GM12878 (cell line): ENCODE measurements around the gene XPNPEP1. TPM values are rescaled to one million over a fixed set of nuclear protein-coding genes. Genes with fewer than 3 reads are reported as not detected.

Experiments used
- ATAC-seq: fragments of 200-7000 bp; cut with Tn5 transposase; 3 replicates; pipeline ENCODE4 v1.9.1; 2020; ENCODE audit warnings: mild to moderate bottlenecking, moderate library complexity
- BruUV-seq: library from RNA; stranded (reverse); fragments of 400-500 nt; replicated peaks from 2 replicates; lab custom pipeline; 2021; lab: Mats Ljungman, UMichigan
- CTCF ChIA-PET: fragments of 300-600 bp; sonication (Branson Sonifier 250); formaldehyde crosslinking; extraction: SDS; loops from one replicate; lab custom pipeline; 2021; ENCODE audit warnings: inconsistent platforms; lab: Yijun Ruan, JAX
- POLR2A ChIA-PET: fragments of 350-600 bp; formaldehyde crosslinking; extraction: SDS; loops from one replicate; lab custom pipeline; 2021; ENCODE audit warnings: inconsistent platforms; lab: Charles Lee
- RAD21 ChIA-PET: fragments of 300-600 bp; sonication (Branson Sonifier 250); formaldehyde crosslinking; loops from one replicate; lab custom pipeline; 2023; ENCODE audit warnings: antibody characterized with exemption; ENCODE audit not compliant: unreplicated experiment; lab: Charles Lee
- SMC1A ChIA-PET: fragments of 300-600 bp; sonication (Branson Sonifier 250); formaldehyde crosslinking; loops from one replicate; lab custom pipeline; 2023; ENCODE audit not compliant: unreplicated experiment, uncharacterized antibody; lab: Charles Lee
- DNase-seq: peaks from one replicate; pipeline ENCODE4 v3.0.0-alpha.2; 2011; ENCODE audit warnings: low read depth, low spot score
- FAIRE-seq: peaks from 3 replicates; lab custom pipeline; 2011; peaks lifted over from hg19 to GRCh38; lab: Jason Lieb, UNC
- H2AFZ ChIP-seq: 2 replicates; pipeline ENCODE4 v1.6.0; 2011; ENCODE audit warnings: low read depth, low read length, control low read depth; ENCODE audit not compliant: control insufficient read depth
- H3K27ac ChIP-seq: 2 replicates; pipeline ENCODE4 v1.5.1; 2011; ENCODE audit warnings: control low read depth; ENCODE audit not compliant: control insufficient read depth, insufficient read depth
- H3K27me3 ChIP-seq, 2 experiments: replicated peaks in 1 of 2; 2 replicates each; pipeline versions ENCODE4 v1.6.0 to v1.6.1; 2011; ENCODE audit warnings: low read length in 1 of 2; ENCODE audit not compliant: control insufficient read depth in 2 of 2, insufficient read depth in 2 of 2
- H3K36me3 ChIP-seq, 2 experiments: 2 replicates each; pipeline ENCODE4 v1.5.1; 2011; ENCODE audit warnings: low read length in 1 of 2; ENCODE audit not compliant: control insufficient read depth in 2 of 2, insufficient read depth in 2 of 2
- H3K4me1 ChIP-seq: 2 replicates; pipeline ENCODE4 v1.6.1; 2011; ENCODE audit warnings: mild to moderate bottlenecking, low read length, moderate library complexity, mixed read lengths; ENCODE audit not compliant: control insufficient read depth, insufficient read depth
- H3K4me2 ChIP-seq: 2 replicates; pipeline ENCODE4 v1.6.0; 2011; ENCODE audit warnings: control low read depth; ENCODE audit not compliant: control insufficient read depth, insufficient read depth
- H3K4me3 ChIP-seq: fragments of 200-600 bp; sonication (generic); 2 replicates; pipeline ENCODE4 v1.5.1; 2016
- H3K79me2 ChIP-seq: 2 replicates; pipeline ENCODE4 v1.6.0; 2011; ENCODE audit warnings: low read length; ENCODE audit not compliant: control insufficient read depth, insufficient read depth
- H3K9ac ChIP-seq: 2 replicates; pipeline ENCODE4 v1.8.0; 2011; ENCODE audit warnings: low read length, control low read depth, mixed read lengths; ENCODE audit not compliant: control insufficient read depth, insufficient read depth
- H3K9me3 ChIP-seq: replicated peaks from 3 replicates; pipeline ENCODE4 v1.5.1; 2011; ENCODE audit warnings: mild to moderate bottlenecking, low read length; ENCODE audit not compliant: control insufficient read depth, insufficient read depth
- H4K20me1 ChIP-seq: 2 replicates; pipeline ENCODE4 v1.6.0; 2011; ENCODE audit not compliant: control insufficient read depth, insufficient read depth
- CHD1 ChIP-seq: IDR thresholded peaks from 2 replicates; pipeline ENCODE4 v1.6.1; 2012; ENCODE audit warnings: low read depth, low read length, improper control_type of control experiment
- CREB1 ChIP-seq: IDR thresholded peaks from 2 replicates; pipeline ENCODE4 v1.6.1; 2012; ENCODE audit warnings: low read depth, mild to moderate bottlenecking, inconsistent platforms
- MEF2B ChIP-seq: fragments of 450-650 bp; IDR thresholded peaks from 2 replicates; pipeline ENCODE4 v1.6.1; 2018; ENCODE audit warnings: mild to moderate bottlenecking, moderate library complexity; ENCODE audit not compliant: partially characterized antibody, poor library complexity, severe bottlenecking
- NFYA ChIP-seq: IDR thresholded peaks from 2 replicates; pipeline ENCODE4 v1.6.1; 2011; ENCODE audit warnings: low read depth, mild to moderate bottlenecking, low read length, improper control_type of control experiment, borderline replicate concordance
- NKRF ChIP-seq: fragments of 450-650 bp; conservative IDR thresholded peaks from 2 replicates; pipeline ENCODE4 v1.6.1; 2017; ENCODE audit warnings: mild to moderate bottlenecking, moderate library complexity
- POLR2A ChIP-seq: IDR thresholded peaks from 2 replicates; pipeline ENCODE4 v1.6.1; 2011; ENCODE audit warnings: low read depth, mild to moderate bottlenecking, low read length
- PRDM15 ChIP-seq: fragments of 450-650 bp; formaldehyde crosslinking; IDR thresholded peaks from 2 replicates; pipeline ENCODE4 v1.4.0; 2020; ENCODE audit warnings: mild to moderate bottlenecking, moderate library complexity
- SMC3 ChIP-seq: IDR thresholded peaks from 2 replicates; pipeline ENCODE4 v1.6.1; 2011; ENCODE audit warnings: low read length, improper control_type of control experiment, borderline replicate concordance
- SRF ChIP-seq, 2 experiments: IDR thresholded peaks; 2 replicates each; pipeline ENCODE4 v1.6.1; 2011; ENCODE audit warnings: low read depth in 2 of 2, low read length in 2 of 2, mild to moderate bottlenecking in 1 of 2, moderate library complexity in 1 of 2
- STAT3 ChIP-seq: IDR thresholded peaks from 2 replicates; pipeline ENCODE4 v1.6.1; 2011; ENCODE audit warnings: low read depth, low read length, improper control_type of control experiment
- TAF1 ChIP-seq: IDR thresholded peaks from 2 replicates; pipeline ENCODE4 v1.6.1; 2011; ENCODE audit warnings: mild to moderate bottlenecking, low read depth, low read length, borderline replicate concordance
- WGBS: methylation state at CpG from one replicate; pipeline ENCODE4 v1.1.6; 2016; ENCODE audit warnings: low lambda C conversion rate; ENCODE audit not compliant: insufficient replicate concordance, insufficient coverage; ENCODE audit errors: missing lambda C conversion rate; 5-methylcytosine and 5-hydroxymethylcytosine counted together
- in situ Hi-C: fragments of 300-500 bp; cut with MboI; formaldehyde crosslinking; loops from 9 replicates; pipeline ENCODE4 v1.14.3; 2018; ENCODE audit warnings: mixed read lengths
- intact Hi-C: fragments of 100-400 bp; cut with micrococcal nuclease; formaldehyde crosslinking; loops from one replicate; pipeline ENCODE4 v1.14.2; 2022; ENCODE audit not compliant: unreplicated experiment
- polyA plus RNA-seq, 11 experiments: library from polyadenylated mRNA; depleted of rRNA in 4 of 11; unstranded in 6 of 11; stranded (reverse) in 5 of 11; fragments of >200 nt; fragmentation: Nextera tagmentation in 4 of 11; fragmentation: Illumina TruSeq in 1 of 11; extraction: Ambion mirVana in 4 of 11; extraction: Trizol in 1 of 11; gene quantifications; 1 replicate in 1 of 11; 2 replicates in 10 of 11; pipeline versions ENCODE4 v1.2.1 to v1.2.3, GENCODE V29; 2011 to 2016; ENCODE audit warnings: inconsistent platforms in 2 of 11, missing spikeins in 2 of 11, low read depth in 1 of 11
- total RNA-seq, 4 experiments: library from RNA; depleted of rRNA in 3 of 4; stranded (reverse); fragments of >200 nt in 3 of 4; fragmentation: Illumina TruSeq in 1 of 4; extraction: Trizol in 1 of 4; gene quantifications; 2 replicates each; pipeline versions ENCODE4 v1.2.1 to v1.2.3, GENCODE V29; 2013 to 2021
- TF ChIP-seq, protein P1 (sequence below): fragments of 450-650 bp; IDR thresholded peaks from 2 replicates; pipeline ENCODE4 v1.6.1; 2017; ENCODE audit warnings: mild to moderate bottlenecking, moderate library complexity
- TF ChIP-seq, protein P2 (sequence below): IDR thresholded peaks from 2 replicates; pipeline ENCODE4 v1.6.1; 2011; ENCODE audit warnings: low read depth, mild to moderate bottlenecking, low read length, moderate library complexity, borderline replicate concordance; ENCODE audit errors: extremely low read depth

XPNPEP1 gene
- total and polyA plus RNA-seq, 10 of the 15 experiments (the other 5 are each of a cell fraction or from before 2014, with no cell fraction given): 22.7 to 108 (median 43.5) TPM

GRCh38 chr10:109855746-109856145 lies 67.6 kb downstream of the XPNPEP1 start (continued):
- TF ChIP-seq PRDM15 (no peak), NFYA (no peak)

GRCh38 chr10:109853921-109854320 lies 69.4 kb downstream of the XPNPEP1 start:
- H3K4me2 ChIP-seq: no peak overlapping the region
- CTCF ChIA-PET: interaction anchor here (0.6 to 1.9 kb wide), 8 partner anchors 9 to 441 kb away, joined by 3 to 13 read pairs (median 4); no protein-coding TSS in a partner anchor
- in situ Hi-C loops: no loop called here
- no peak for TF ChIP-seq TAF1
- TF ChIP-seq, protein P1, sequence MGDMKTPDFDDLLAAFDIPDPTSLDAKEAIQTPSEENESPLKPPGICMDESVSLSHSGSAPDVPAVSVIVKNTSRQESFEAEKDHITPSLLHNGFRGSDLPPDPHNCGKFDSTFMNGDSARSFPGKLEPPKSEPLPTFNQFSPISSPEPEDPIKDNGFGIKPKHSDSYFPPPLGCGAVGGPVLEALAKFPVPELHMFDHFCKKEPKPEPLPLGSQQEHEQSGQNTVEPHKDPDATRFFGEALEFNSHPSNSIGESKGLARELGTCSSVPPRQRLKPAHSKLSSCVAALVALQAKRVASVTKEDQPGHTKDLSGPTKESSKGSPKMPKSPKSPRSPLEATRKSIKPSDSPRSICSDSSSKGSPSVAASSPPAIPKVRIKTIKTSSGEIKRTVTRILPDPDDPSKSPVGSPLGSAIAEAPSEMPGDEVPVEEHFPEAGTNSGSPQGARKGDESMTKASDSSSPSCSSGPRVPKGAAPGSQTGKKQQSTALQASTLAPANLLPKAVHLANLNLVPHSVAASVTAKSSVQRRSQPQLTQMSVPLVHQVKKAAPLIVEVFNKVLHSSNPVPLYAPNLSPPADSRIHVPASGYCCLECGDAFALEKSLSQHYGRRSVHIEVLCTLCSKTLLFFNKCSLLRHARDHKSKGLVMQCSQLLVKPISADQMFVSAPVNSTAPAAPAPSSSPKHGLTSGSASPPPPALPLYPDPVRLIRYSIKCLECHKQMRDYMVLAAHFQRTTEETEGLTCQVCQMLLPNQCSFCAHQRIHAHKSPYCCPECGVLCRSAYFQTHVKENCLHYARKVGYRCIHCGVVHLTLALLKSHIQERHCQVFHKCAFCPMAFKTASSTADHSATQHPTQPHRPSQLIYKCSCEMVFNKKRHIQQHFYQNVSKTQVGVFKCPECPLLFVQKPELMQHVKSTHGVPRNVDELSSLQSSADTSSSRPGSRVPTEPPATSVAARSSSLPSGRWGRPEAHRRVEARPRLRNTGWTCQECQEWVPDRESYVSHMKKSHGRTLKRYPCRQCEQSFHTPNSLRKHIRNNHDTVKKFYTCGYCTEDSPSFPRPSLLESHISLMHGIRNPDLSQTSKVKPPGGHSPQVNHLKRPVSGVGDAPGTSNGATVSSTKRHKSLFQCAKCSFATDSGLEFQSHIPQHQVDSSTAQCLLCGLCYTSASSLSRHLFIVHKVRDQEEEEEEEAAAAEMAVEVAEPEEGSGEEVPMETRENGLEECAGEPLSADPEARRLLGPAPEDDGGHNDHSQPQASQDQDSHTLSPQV: no peak
- TF ChIP-seq STAT3: no peak
- no peak for TF ChIP-seq CREB1
- no peak for TF ChIP-seq MEF2B
- TF ChIP-seq SRF (IDR thresholded peaks at IDR 0.05; ENCODE audit: low read depth in 2 of 2, low read length in 2 of 2): no peak
- no peak for TF ChIP-seq NKRF
- TF ChIP-seq CHD1: no peak
- TF ChIP-seq, protein P2, sequence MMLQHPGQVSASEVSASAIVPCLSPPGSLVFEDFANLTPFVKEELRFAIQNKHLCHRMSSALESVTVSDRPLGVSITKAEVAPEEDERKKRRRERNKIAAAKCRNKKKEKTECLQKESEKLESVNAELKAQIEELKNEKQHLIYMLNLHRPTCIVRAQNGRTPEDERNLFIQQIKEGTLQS: no peak
- no peak for TF ChIP-seq POLR2A
- TF ChIP-seq SMC3: no peak

More at GRCh38 chr10:109853921-109854320, 69.4 kb downstream of the XPNPEP1 start:
- no peaks in the 10 kb centered on the region; the same call in 1 of the 2 replicates for H4K20me1 ChIP-seq
- intact Hi-C loops: no loop called here
- H3K9me3 ChIP-seq: no peaks in the 10 kb centered on the region
- H3K36me3 ChIP-seq: no peaks in the 10 kb centered on the region
- DNase-seq (no peak), FAIRE-seq (no peak), ATAC-seq (no peak)
- H3K79me2 ChIP-seq: no peaks in the 10 kb centered on the region
- POLR2A ChIA-PET: no interaction called here
- H2AFZ ChIP-seq: no peak overlapping the region
- no TSS peak for BruUV-seq
- H3K4me1 ChIP-seq: no peaks in the 10 kb centered on the region
- 49% methylated on average over 7 of the region's 7 CpGs for WGBS
- no peaks in the 10 kb centered on the region for H3K27me3 ChIP-seq
- RAD21 ChIA-PET: no interaction called here
- no peak overlapping the region for H3K9ac ChIP-seq
- H3K4me3 ChIP-seq: no peak overlapping the region
- SMC1A ChIA-PET: interaction anchor here (1.5 kb wide), 1 partner anchor 17 kb away, joined by 3 read pairs; no protein-coding TSS in a partner anchor
- H3K27ac ChIP-seq: no peak overlapping the region
